K562 (cell line): ENCODE results near the gene CCDC136. TPM values are rescaled to one million over a fixed set of nuclear protein-coding genes. Genes with fewer than 3 reads are reported as not detected.

Experiments used
- ARID1B ChIP-seq: fragments of 450-650 bp; IDR thresholded peaks from 2 replicates; pipeline ENCODE4 v1.6.1; 2016; ENCODE audit warnings: antibody characterized with exemption, mild to moderate bottlenecking, inconsistent platforms
- DACH1 ChIP-seq: fragments of 450-650 bp; IDR thresholded peaks from 2 replicates; pipeline ENCODE4 v1.6.1; 2018; ENCODE audit not compliant: partially characterized antibody
- EZH2 ChIP-seq: IDR thresholded peaks from 2 replicates; pipeline ENCODE4 v1.6.1; 2012; ENCODE audit warnings: low read depth, mild to moderate bottlenecking, inconsistent platforms, low read length, borderline replicate concordance
- FOXP1 ChIP-seq: sonication (generic); formaldehyde crosslinking; IDR thresholded peaks from 2 replicates; pipeline ENCODE4 v1.8.0; 2022; ENCODE audit warnings: mild to moderate bottlenecking, missing genetic modification reagents
- HDAC1 ChIP-seq, 2 experiments: fragments of 450-650 bp; IDR thresholded peaks; 2 replicates each; pipeline ENCODE4 v1.6.1; 2016 to 2017; ENCODE audit warnings: inconsistent platforms in 1 of 2, mild to moderate bottlenecking in 1 of 2, moderate library complexity in 1 of 2
- HDAC3 ChIP-seq: fragments of 450-650 bp; IDR thresholded peaks from 2 replicates; pipeline ENCODE4 v1.6.1; 2018; ENCODE audit warnings: borderline replicate concordance, mild to moderate bottlenecking, moderate library complexity; ENCODE audit not compliant: partially characterized antibody
- KLF10 ChIP-seq: fragments of 250-450 bp; sonication (Bioruptor Pico); IDR thresholded peaks from 2 replicates; pipeline ENCODE4 v1.6.1; 2021; ENCODE audit warnings: matching md5 sums
- NFXL1 ChIP-seq: fragments of 450-650 bp; formaldehyde crosslinking; IDR thresholded peaks from 2 replicates; pipeline ENCODE4 v1.4.0; 2021; ENCODE audit warnings: mild to moderate bottlenecking
- PATZ1 ChIP-seq: fragments of 250-450 bp; sonication (Bioruptor Pico); IDR thresholded peaks from 2 replicates; pipeline ENCODE4 v1.5.0; 2020; ENCODE audit warnings: mild to moderate bottlenecking, borderline replicate concordance
- ZFP1 ChIP-seq: fragments of 450-650 bp; formaldehyde crosslinking; IDR thresholded peaks from 2 replicates; pipeline ENCODE4 v1.4.0; 2020; ENCODE audit warnings: mild to moderate bottlenecking, mixed read lengths
- ZNF212 ChIP-seq: fragments of 450-650 bp; formaldehyde crosslinking; IDR thresholded peaks from 2 replicates; pipeline ENCODE4 v1.4.0; 2020; ENCODE audit warnings: mild to moderate bottlenecking
- polyA plus RNA-seq, 8 experiments: library from polyadenylated mRNA; depleted of rRNA in 4 of 8; stranded (reverse) in 5 of 8; unstranded in 3 of 8; fragments of >200 nt; fragmentation: Nextera tagmentation in 2 of 8; fragmentation: Illumina TruSeq in 1 of 8; extraction: Ambion mirVana in 2 of 8; extraction: Trizol in 1 of 8; gene quantifications; 2 replicates each; pipeline versions ENCODE4 v1.2.1 to v1.2.3, GENCODE V29; 2011 to 2014; ENCODE audit warnings: inconsistent platforms in 1 of 8, missing spikeins in 1 of 8
- total RNA-seq, 7 experiments: library from RNA; depleted of rRNA in 6 of 7; stranded (reverse); fragments of >200 nt in 6 of 7; fragmentation: Illumina TruSeq in 2 of 7; extraction: Trizol in 2 of 7; gene quantifications; 2 replicates each; pipeline versions ENCODE4 v1.2.1 to v1.2.3, GENCODE V29; 2011 to 2021; ENCODE audit warnings: low replicate concordance in 1 of 7
- TF ChIP-seq, protein P1 (sequence below): fragments of 200-600 bp; sonication (generic); IDR thresholded peaks from one replicate; pipeline ENCODE4 v1.6.1; 2012; ENCODE audit warnings: mild to moderate bottlenecking, low read depth, low read length, inconsistent platforms
- TF ChIP-seq, protein P2 (sequence below): fragments of 450-650 bp; conservative IDR thresholded peaks from 2 replicates; pipeline ENCODE4 v1.6.1; 2016; ENCODE audit warnings: missing genetic modification characterization, low read depth, mild to moderate bottlenecking, missing compliant biosample characterization, moderate library complexity

The CCDC136 gene
- total and polyA plus RNA-seq, 9 of the 15 experiments (the other 6 are each of a cell fraction or from before 2014, with no cell fraction given), result 2.4 to 40.8 (median 26.5) TPM

GRCh38 chr7:128862571-128863432, 71.0 kb downstream of the CCDC136 start, which contains the start of gene ATP6V1F (continued):
- TF ChIP-seq PATZ1 (CRISPR knock-in tag) (no peak), EZH2 (no peak), KLF10 (CRISPR knock-in tag) (no peak), NFXL1 (CRISPR knock-in tag) (no peak), HDAC1 (IDR thresholded peaks at IDR 0.05) (peak in 1 of 2 experiments; percentile 88; a peak in 2 of 4 replicates), ZFP1 (CRISPR knock-in tag) (no peak), ARID1B (peak; percentile 34; the same call in 1 of the 2 replicates), HDAC3 (no peak), FOXP1 (CRISPR knock-in tag) (peak; percentile 75), ZNF212 (no peak), DACH1 (no peak)
- TF ChIP-seq, protein P1, sequence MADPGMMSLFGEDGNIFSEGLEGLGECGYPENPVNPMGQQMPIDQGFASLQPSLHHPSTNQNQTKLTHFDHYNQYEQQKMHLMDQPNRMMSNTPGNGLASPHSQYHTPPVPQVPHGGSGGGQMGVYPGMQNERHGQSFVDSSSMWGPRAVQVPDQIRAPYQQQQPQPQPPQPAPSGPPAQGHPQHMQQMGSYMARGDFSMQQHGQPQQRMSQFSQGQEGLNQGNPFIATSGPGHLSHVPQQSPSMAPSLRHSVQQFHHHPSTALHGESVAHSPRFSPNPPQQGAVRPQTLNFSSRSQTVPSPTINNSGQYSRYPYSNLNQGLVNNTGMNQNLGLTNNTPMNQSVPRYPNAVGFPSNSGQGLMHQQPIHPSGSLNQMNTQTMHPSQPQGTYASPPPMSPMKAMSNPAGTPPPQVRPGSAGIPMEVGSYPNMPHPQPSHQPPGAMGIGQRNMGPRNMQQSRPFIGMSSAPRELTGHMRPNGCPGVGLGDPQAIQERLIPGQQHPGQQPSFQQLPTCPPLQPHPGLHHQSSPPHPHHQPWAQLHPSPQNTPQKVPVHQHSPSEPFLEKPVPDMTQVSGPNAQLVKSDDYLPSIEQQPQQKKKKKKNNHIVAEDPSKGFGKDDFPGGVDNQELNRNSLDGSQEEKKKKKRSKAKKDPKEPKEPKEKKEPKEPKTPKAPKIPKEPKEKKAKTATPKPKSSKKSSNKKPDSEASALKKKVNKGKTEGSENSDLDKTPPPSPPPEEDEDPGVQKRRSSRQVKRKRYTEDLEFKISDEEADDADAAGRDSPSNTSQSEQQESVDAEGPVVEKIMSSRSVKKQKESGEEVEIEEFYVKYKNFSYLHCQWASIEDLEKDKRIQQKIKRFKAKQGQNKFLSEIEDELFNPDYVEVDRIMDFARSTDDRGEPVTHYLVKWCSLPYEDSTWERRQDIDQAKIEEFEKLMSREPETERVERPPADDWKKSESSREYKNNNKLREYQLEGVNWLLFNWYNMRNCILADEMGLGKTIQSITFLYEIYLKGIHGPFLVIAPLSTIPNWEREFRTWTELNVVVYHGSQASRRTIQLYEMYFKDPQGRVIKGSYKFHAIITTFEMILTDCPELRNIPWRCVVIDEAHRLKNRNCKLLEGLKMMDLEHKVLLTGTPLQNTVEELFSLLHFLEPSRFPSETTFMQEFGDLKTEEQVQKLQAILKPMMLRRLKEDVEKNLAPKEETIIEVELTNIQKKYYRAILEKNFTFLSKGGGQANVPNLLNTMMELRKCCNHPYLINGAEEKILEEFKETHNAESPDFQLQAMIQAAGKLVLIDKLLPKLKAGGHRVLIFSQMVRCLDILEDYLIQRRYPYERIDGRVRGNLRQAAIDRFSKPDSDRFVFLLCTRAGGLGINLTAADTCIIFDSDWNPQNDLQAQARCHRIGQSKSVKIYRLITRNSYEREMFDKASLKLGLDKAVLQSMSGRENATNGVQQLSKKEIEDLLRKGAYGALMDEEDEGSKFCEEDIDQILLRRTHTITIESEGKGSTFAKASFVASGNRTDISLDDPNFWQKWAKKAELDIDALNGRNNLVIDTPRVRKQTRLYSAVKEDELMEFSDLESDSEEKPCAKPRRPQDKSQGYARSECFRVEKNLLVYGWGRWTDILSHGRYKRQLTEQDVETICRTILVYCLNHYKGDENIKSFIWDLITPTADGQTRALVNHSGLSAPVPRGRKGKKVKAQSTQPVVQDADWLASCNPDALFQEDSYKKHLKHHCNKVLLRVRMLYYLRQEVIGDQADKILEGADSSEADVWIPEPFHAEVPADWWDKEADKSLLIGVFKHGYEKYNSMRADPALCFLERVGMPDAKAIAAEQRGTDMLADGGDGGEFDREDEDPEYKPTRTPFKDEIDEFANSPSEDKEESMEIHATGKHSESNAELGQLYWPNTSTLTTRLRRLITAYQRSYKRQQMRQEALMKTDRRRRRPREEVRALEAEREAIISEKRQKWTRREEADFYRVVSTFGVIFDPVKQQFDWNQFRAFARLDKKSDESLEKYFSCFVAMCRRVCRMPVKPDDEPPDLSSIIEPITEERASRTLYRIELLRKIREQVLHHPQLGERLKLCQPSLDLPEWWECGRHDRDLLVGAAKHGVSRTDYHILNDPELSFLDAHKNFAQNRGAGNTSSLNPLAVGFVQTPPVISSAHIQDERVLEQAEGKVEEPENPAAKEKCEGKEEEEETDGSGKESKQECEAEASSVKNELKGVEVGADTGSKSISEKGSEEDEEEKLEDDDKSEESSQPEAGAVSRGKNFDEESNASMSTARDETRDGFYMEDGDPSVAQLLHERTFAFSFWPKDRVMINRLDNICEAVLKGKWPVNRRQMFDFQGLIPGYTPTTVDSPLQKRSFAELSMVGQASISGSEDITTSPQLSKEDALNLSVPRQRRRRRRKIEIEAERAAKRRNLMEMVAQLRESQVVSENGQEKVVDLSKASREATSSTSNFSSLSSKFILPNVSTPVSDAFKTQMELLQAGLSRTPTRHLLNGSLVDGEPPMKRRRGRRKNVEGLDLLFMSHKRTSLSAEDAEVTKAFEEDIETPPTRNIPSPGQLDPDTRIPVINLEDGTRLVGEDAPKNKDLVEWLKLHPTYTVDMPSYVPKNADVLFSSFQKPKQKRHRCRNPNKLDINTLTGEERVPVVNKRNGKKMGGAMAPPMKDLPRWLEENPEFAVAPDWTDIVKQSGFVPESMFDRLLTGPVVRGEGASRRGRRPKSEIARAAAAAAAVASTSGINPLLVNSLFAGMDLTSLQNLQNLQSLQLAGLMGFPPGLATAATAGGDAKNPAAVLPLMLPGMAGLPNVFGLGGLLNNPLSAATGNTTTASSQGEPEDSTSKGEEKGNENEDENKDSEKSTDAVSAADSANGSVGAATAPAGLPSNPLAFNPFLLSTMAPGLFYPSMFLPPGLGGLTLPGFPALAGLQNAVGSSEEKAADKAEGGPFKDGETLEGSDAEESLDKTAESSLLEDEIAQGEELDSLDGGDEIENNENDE, result peak; percentile 60
- TF ChIP-seq, protein P2, sequence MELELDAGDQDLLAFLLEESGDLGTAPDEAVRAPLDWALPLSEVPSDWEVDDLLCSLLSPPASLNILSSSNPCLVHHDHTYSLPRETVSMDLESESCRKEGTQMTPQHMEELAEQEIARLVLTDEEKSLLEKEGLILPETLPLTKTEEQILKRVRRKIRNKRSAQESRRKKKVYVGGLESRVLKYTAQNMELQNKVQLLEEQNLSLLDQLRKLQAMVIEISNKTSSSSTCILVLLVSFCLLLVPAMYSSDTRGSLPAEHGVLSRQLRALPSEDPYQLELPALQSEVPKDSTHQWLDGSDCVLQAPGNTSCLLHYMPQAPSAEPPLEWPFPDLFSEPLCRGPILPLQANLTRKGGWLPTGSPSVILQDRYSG, result peak; percentile 8; the same call in 1 of the 2 replicates
